Measurements from ENCODE around the gene USH1G. TPM values are rescaled to one million over a fixed set of nuclear protein-coding genes. Genes with fewer than 3 reads are reported as not detected.

USH1G gene
- polyA plus RNA-seq, 1 donor (not counting 4 experiments of a cell fraction or from before 2014, with no cell fraction given) = 0.34 TPM

GRCh38 chr17:74930535-74931036 lies 7.5 kb upstream of the USH1G start:
- dilution Hi-C loops (cut with MboI; ENCODE audit: extremely low pct_ligation_motif_present, low sequenced_read_pairs) = no loop called here
- H3K9me3 ChIP-seq (ENCODE audit: control insufficient read depth, low read depth, low read length) = no peaks in the 10 kb centered on the region
- no peak for TF ChIP-seq EZH2 (IDR thresholded peaks at IDR 0.05; ENCODE audit: low read length)
- TF ChIP-seq CTCF (optimal IDR thresholded peaks at IDR 0.05 in 1 of 3, IDR thresholded peaks at IDR 0.05 in 1 of 3, conservative IDR thresholded peaks at IDR 0.05 in 1 of 3; ENCODE audit: extremely low read depth in 1 of 3, insufficient read depth in 2 of 3, low read length in 3 of 3) = no peak
- no peaks in the 10 kb centered on the region for H3K4me1 ChIP-seq (ENCODE audit: control insufficient read depth, extremely low read depth, insufficient read depth, low read length)
- no peak overlapping the region for H3K4me3 ChIP-seq (ENCODE audit: control insufficient read depth in 2 of 3, extremely low read depth in 1 of 3, insufficient read depth in 2 of 3, low read depth in 1 of 3, low read length in 3 of 3)
- H4K20me1 ChIP-seq (ENCODE audit: control insufficient read depth, extremely low read depth, insufficient read depth, low read length) = no peaks in the 10 kb centered on the region
- no peaks in the 10 kb centered on the region for H3K36me3 ChIP-seq (ENCODE audit: control insufficient read depth in 2 of 2, extremely low read depth in 1 of 2, insufficient read depth in 2 of 2, low read length in 2 of 2)
- no peak for DNase-seq (ENCODE audit: low read depth, low spot score)
- H2AFZ ChIP-seq (ENCODE audit: control insufficient read depth, low read length) = no peak overlapping the region
- no peak overlapping the region for H3K4me2 ChIP-seq (ENCODE audit: control insufficient read depth, extremely low read depth, insufficient read depth, low read depth, low read length)
- no peaks in the 10 kb centered on the region for H3K9me1 ChIP-seq (ENCODE audit: control insufficient read depth, extremely low read depth, insufficient read depth, low read length)
- H3K27me3 ChIP-seq (ENCODE audit: control insufficient read depth, extremely low read depth, insufficient read depth, low read length) = peaks cover 36% of the 10 kb centered on the region
- no peak overlapping the region for H3K9ac ChIP-seq (ENCODE audit: control insufficient read depth, extremely low read depth, insufficient read depth, low read length)
- no peak overlapping the region for H3K27ac ChIP-seq (ENCODE audit: control insufficient read depth, insufficient read depth, low read length)
- H3K79me2 ChIP-seq (ENCODE audit: control insufficient read depth, insufficient read depth, low read length) = no peaks in the 10 kb centered on the region
- FAIRE-seq = no peak

GRCh38 chr17:74928786-74929185 lies 5.7 kb upstream of the USH1G start:
- no peak for DNase-seq (ENCODE audit: low read depth, low spot score)
- no peaks in the 10 kb centered on the region for H3K79me2 ChIP-seq (ENCODE audit: control insufficient read depth, insufficient read depth, low read length)
- H3K27me3 ChIP-seq (ENCODE audit: control insufficient read depth, extremely low read depth, insufficient read depth, low read length) = peaks cover 48% of the 10 kb centered on the region
- no peak overlapping the region for H3K4me2 ChIP-seq (ENCODE audit: control insufficient read depth, extremely low read depth, insufficient read depth, low read depth, low read length)
- no peak for FAIRE-seq
- H3K27ac ChIP-seq (ENCODE audit: control insufficient read depth, insufficient read depth, low read length) = no peak overlapping the region
- no peak overlapping the region for H3K4me3 ChIP-seq (ENCODE audit: control insufficient read depth in 2 of 3, extremely low read depth in 1 of 3, insufficient read depth in 2 of 3, low read depth in 1 of 3, low read length in 3 of 3)
- H3K36me3 ChIP-seq (ENCODE audit: control insufficient read depth in 2 of 2, extremely low read depth in 1 of 2, insufficient read depth in 2 of 2, low read length in 2 of 2) = no peaks in the 10 kb centered on the region
- dilution Hi-C loops (cut with MboI; ENCODE audit: extremely low pct_ligation_motif_present, low sequenced_read_pairs) = no loop called here
- no peak overlapping the region for H2AFZ ChIP-seq (ENCODE audit: control insufficient read depth, low read length)
- H4K20me1 ChIP-seq (ENCODE audit: control insufficient read depth, extremely low read depth, insufficient read depth, low read length) = no peaks in the 10 kb centered on the region
- H3K9ac ChIP-seq (ENCODE audit: control insufficient read depth, extremely low read depth, insufficient read depth, low read length) = no peak overlapping the region
- H3K9me1 ChIP-seq (ENCODE audit: control insufficient read depth, extremely low read depth, insufficient read depth, low read length) = no peaks in the 10 kb centered on the region
- H3K9me3 ChIP-seq (ENCODE audit: control insufficient read depth, low read depth, low read length) = no peaks in the 10 kb centered on the region
- TF ChIP-seq EZH2 (IDR thresholded peaks at IDR 0.05; ENCODE audit: low read length) (no peak), CTCF (optimal IDR thresholded peaks at IDR 0.05 in 1 of 3, IDR thresholded peaks at IDR 0.05 in 1 of 3, conservative IDR thresholded peaks at IDR 0.05 in 1 of 3; ENCODE audit: extremely low read depth in 1 of 3, insufficient read depth in 2 of 3, low read length in 3 of 3) (no peak)
- peaks cover 3% of the 10 kb centered on the region for H3K4me1 ChIP-seq (ENCODE audit: control insufficient read depth, extremely low read depth, insufficient read depth, low read length)

Data from keratinocyte (primary cell).